ACC112 (cell line): ENCODE data around the gene F7.

ENCODE experiments used
- H2AFZ ChIP-seq: fragments of 200-600 bp; sonication (generic); one replicate; pipeline ENCODE4 v1.6.0; 2017; ENCODE audit warnings: antibody characterized with exemption, low read length; ENCODE audit not compliant: unreplicated experiment
- H3K27ac ChIP-seq: fragments of 200-600 bp; sonication (generic); 2 replicates; pipeline ENCODE4 v1.5.1; 2014; ENCODE audit warnings: low read depth, mild to moderate bottlenecking, antibody characterized with exemption, low read length, moderate library complexity
- H3K27me3 ChIP-seq: fragments of 200-600 bp; sonication (generic); 2 replicates; pipeline ENCODE4 v1.6.1; 2014; ENCODE audit warnings: mild to moderate bottlenecking, antibody characterized with exemption, low read length, moderate library complexity, mixed read lengths; ENCODE audit not compliant: insufficient read depth
- H3K36me3 ChIP-seq: fragments of 200-600 bp; sonication (generic); 2 replicates; pipeline ENCODE4 v1.6.1; 2016; ENCODE audit warnings: mild to moderate bottlenecking, antibody characterized with exemption, low read length, moderate library complexity, mixed read lengths; ENCODE audit not compliant: insufficient read depth
- H3K4me1 ChIP-seq: fragments of 200-600 bp; sonication (generic); one replicate; pipeline ENCODE4 v1.6.1; 2016; ENCODE audit warnings: low read length, mixed read lengths; ENCODE audit not compliant: insufficient read depth, unreplicated experiment, control insufficient read depth
- H3K4me3 ChIP-seq: fragments of 200-600 bp; sonication (generic); 2 replicates; pipeline ENCODE4 v1.5.1; 2014; ENCODE audit warnings: mild to moderate bottlenecking, low read depth, low read length
- H3K79me2 ChIP-seq: fragments of 200-600 bp; sonication (generic); one replicate; pipeline ENCODE4 v1.6.0; 2016; ENCODE audit warnings: low read length; ENCODE audit not compliant: control insufficient read depth, unreplicated experiment, insufficient read depth

Gene F7

DNA sequence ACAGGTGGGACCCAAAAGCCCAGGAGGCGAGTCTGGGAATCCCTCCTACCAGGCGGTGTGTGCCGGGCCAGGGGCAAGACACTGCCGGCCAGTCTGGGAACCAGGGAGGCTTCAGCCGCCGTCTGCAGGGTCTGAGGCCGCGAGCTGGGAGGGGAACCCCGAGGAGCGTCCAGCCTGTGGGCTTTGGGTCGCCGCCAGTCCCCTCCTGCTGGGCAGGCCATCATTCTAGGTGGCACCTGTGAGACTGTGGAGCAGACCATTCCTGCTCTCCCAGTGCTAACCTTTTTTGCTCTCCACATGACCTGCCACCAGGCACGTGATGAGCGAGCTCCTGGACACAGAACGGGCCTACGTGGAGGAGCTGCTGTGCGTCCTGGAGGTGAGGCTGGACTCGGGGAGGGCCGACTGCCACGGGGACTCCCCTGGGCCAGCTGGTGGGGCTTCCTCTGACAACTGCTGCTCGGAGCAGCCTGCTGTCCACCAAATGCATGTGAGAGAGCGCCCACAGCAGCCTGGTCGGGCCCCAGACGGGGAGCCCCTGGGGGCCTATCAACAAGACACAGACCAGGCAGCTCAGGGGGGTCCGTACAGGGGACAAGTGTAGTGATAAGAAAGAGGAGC is 24.6 kb upstream of the F7 start:
- no peaks in the 10 kb centered on the region for H3K79me2 ChIP-seq
- H2AFZ ChIP-seq = no peak overlapping the region
- no peaks in the 10 kb centered on the region for H3K36me3 ChIP-seq
- H3K27ac ChIP-seq = no peak overlapping the region
- H3K4me3 ChIP-seq = no peak overlapping the region
- H3K27me3 ChIP-seq = no peaks in the 10 kb centered on the region
- H3K4me1 ChIP-seq = no peaks in the 10 kb centered on the region

DNA sequence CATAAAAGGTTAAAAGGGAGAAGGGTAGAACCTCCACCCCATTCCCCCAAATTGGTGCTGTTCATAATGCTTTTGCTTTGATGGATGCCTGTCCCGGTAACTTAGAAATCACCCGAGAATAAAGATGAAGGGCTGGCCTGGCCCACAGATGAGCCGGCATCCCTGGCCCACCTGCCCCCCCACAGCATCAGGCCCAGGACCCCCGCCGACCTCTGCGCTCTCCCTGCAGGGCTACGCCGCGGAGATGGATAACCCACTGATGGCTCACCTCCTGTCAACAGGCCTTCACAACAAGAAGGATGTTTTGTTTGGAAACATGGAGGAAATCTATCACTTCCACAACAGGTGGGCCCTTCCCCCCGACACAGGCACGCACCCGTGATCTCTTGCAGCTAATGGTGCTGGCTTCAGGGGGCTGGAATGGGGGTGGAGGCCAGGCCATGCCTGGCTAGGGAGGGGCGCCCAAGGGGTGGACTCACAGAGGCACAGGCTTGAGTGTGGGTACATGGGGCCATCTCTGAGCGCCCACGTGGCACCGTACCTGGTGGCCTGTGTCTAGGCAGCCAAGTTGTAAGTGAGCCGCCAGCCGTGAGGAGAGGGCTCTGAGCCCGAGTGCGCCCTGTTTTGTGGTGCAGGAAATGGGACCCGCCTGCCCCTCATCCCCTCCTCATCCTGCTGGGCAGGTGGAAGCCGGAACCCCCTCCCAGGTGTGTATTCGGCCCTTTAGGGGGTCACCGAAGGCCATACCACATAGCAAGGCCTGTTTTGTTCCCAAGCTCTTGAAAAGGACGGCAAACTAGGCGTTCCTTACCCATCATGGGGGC is 23.2 kb upstream of the F7 start:
- no peaks in the 10 kb centered on the region for H3K36me3 ChIP-seq
- H3K27ac ChIP-seq = no peak overlapping the region
- H2AFZ ChIP-seq = no peak overlapping the region
- H3K79me2 ChIP-seq = no peaks in the 10 kb centered on the region
- no peak overlapping the region for H3K4me3 ChIP-seq
- no peaks in the 10 kb centered on the region for H3K4me1 ChIP-seq
- H3K27me3 ChIP-seq = no peaks in the 10 kb centered on the region

DNA sequence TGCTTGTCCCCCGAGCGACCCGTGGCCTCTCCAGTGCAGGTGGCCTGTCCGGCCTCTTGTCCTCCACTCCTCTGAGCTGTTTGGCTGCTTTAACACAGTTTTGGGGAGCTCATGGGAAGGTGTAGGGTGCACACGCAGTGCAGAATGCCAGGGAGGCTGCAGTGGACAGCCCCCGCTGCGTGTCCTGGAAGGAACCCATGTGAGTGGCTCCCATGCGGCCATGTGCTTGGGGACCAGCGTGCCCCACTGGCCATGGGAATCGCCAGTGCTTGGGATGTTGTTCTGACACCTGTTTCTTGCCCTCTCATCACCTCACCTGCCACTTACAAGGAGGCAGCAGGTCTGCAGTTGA is 22.6 kb upstream of the F7 start:
- Histone ChIP-seq H3K27ac (no peak overlapping the region), H3K4me3 (no peak overlapping the region), H3K27me3 (no peaks in the 10 kb centered on the region), H2AFZ (no peak overlapping the region), H3K4me1 (no peaks in the 10 kb centered on the region), H3K36me3 (no peaks in the 10 kb centered on the region), H3K79me2 (no peaks in the 10 kb centered on the region)

DNA sequence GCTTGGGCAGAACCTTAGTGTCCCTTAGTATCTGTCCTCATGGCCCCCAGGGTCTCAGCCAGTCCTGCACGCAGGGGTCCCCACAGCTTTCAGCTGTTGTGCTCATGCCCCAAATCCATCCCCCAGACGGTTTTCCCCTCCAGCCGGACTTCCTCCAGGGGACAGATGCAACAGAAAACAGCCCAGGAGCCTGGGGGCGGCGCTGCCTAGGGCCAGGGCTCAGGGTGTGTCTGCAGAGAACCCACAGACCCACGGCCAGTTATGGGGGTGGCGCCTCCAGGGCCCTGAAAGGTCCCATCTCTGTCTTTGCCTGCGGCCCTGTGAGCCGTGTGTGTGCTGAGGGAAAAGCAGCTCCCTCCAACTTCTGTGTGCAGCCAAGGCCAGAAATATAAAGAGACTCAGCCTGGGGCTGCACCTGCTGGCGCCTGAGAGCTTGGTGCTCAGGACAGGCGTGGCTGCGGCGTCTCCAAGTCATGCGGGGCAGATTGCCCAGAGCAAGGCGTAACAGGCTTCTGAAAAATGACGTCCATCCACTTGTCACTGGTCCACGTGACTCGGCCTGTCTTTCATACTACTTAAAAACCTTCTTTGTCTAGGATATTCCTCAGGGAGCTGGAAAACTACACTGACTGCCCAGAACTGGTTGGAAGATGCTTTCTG is 22.1 kb upstream of the F7 start:
- H3K4me3 ChIP-seq = no peak overlapping the region
- no peak overlapping the region for H3K27ac ChIP-seq
- no peaks in the 10 kb centered on the region for H3K79me2 ChIP-seq
- H3K36me3 ChIP-seq = no peaks in the 10 kb centered on the region
- H3K27me3 ChIP-seq = no peaks in the 10 kb centered on the region
- no peak overlapping the region for H2AFZ ChIP-seq
- H3K4me1 ChIP-seq = no peaks in the 10 kb centered on the region

DNA sequence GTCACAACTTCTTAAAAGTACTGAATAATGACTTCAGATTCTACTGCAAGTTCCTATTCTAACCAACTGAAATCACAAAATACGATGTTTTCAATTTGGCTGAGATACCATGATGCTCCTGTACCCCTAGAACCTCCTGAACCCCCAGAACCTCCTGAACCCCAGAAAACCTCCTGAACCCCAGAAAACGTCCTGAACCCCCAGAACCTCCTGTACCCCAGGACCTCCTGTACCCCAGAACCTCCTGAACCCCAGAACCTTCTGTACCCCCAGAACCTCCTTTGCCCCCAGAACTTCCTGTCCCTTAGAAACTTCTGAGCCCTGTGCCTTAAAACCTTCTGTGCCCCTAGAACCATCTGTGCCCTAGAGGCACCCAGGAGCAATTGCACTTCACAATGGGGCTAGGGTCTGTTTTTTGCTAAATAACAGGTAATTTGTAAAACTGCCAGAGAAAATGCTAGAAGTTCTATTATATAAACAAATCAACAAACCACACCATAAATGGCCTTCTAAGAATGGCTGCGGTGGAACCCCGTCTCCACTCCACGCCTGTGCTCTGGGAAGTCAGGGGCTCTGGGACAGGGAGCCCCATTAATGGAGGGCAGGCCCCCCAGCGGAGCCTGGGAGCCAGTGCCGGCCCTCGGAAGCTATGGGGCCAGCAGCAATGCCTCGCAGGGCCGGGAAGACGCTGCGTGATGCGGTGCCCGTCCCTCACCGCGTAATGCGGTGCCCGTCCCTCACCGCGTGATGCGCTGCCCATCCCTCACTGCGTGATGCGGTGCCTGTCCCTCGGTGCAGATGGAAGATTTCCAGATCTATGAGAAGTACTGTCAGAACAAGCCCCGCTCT is 21.3 kb upstream of the F7 start:
- H3K27me3 ChIP-seq = no peaks in the 10 kb centered on the region
- H3K27ac ChIP-seq = no peak overlapping the region
- no peaks in the 10 kb centered on the region for H3K36me3 ChIP-seq

DNA sequence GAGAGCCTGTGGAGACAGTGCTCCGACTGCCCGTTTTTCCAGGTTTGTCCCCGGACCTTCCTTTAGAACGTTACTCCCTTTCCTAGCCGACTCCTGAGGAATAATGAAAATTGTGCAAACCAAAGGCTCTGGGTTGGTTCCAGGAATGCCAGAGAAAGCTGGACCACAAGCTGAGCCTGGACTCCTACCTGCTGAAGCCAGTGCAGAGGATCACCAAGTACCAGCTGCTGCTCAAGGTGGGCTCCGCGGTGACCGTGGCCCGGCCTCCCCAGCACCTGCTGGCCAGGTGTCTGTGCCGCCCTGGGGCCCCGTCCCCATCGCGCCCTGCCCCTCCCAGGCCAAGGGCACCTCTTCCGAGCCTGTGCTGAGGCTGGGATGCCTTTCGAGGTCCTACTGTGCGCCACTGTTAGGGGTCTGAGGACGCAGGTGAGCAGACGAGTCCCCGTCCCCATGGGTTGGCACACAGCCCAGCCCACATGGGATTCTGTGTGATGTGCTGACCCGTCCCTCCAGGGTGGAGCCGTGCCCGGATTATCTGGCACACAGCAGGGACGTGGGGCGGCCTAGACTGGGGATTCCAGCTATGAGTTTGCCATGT is 20.5 kb upstream of the F7 start:
- no peak overlapping the region for H2AFZ ChIP-seq
- no peaks in the 10 kb centered on the region for H3K4me1 ChIP-seq
- H3K27me3 ChIP-seq = no peaks in the 10 kb centered on the region
- no peaks in the 10 kb centered on the region for H3K79me2 ChIP-seq
- no peak overlapping the region for H3K27ac ChIP-seq
- no peaks in the 10 kb centered on the region for H3K36me3 ChIP-seq
- H3K4me3 ChIP-seq = no peak overlapping the region

More for the DNA sequence above, 21.3 kb upstream of the F7 start:
- Histone ChIP-seq H3K4me1 (no peaks in the 10 kb centered on the region), H3K79me2 (no peaks in the 10 kb centered on the region), H3K4me3 (no peak overlapping the region), H2AFZ (no peak overlapping the region)

DNA sequence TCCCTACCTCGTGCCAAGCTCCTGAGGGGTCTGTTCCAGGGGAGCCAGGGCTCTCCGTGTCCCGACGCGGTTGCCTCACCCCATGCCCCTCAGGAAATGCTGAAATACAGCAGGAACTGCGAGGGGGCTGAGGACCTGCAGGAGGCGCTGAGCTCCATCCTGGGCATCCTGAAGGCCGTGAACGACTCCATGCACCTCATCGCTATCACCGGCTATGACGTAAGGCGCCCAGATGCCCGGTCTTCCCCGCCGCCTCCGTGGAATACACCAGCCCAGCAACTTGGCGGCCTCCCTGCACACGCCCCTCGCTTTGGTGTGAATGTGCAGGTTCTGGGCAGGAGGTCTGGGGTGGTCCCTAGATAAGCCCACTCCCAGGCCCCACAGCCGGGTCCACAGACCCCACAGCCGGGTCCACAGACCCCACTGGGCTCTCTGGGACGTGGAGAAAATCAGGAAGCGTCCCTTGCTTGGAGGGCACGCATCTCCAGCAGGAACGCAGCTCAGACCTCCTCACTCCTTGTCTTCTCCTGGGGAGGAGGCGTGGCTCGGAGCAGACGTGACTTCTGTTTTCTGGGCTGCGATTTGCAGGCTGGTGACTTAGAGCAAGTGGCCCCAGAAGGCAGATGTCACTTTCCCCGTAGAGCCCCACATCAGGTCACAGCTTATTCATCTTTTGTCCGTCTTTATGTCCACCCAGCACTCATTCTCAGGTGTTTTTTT is 19.4 kb upstream of the F7 start:
- no peaks in the 10 kb centered on the region for H3K79me2 ChIP-seq
- no peaks in the 10 kb centered on the region for H3K4me1 ChIP-seq
- H3K27me3 ChIP-seq = no peaks in the 10 kb centered on the region
- H3K36me3 ChIP-seq = no peaks in the 10 kb centered on the region
- no peak overlapping the region for H3K4me3 ChIP-seq
- no peak overlapping the region for H3K27ac ChIP-seq
- H2AFZ ChIP-seq = no peak overlapping the region

DNA sequence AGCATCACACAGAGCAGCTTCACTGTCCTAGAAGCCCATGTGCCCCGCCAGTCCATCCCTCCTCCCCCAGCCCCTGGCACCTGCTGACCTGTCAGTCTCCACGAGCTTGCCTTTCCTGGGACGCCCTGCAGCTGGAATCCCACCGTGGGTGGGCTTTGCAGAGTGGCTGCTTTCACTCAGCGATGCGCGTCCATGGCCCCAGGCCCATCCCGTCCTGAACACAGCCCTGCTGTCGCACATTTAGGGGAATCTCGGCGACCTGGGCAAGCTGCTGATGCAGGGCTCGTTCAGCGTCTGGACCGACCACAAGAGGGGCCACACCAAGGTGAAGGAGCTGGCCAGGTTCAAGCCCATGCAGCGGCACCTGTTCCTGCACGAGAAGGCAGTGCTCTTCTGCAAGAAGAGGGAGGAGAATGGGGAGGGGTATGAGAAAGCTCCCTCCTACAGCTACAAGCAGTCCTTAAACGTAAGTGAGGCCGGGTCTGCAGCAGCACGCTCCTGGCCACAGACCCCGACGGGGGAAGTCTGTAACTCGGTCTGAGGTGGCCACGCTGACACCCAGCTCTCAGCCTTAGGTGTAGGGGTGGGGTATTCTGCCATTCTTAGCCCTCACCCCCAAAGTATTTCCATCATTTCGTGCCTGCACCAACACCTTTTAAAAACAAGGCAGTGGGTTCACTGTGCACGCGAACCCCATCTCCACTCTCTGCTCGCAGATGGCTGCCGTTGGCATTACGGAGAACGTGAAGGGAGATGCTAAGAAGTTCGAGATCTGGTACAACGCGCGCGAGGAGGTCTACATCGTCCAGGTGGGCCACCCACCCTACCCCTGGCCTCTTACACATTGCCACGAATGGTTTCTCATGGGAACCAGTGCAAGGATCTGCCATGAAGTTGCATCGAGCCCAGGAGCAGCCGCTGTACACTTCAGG is 18.3 kb upstream of the F7 start:
- Histone ChIP-seq H3K36me3 (no peaks in the 10 kb centered on the region), H2AFZ (no peak overlapping the region), H3K79me2 (no peaks in the 10 kb centered on the region), H3K4me3 (no peak overlapping the region), H3K4me1 (no peaks in the 10 kb centered on the region), H3K27me3 (no peaks in the 10 kb centered on the region), H3K27ac (no peak overlapping the region)

DNA sequence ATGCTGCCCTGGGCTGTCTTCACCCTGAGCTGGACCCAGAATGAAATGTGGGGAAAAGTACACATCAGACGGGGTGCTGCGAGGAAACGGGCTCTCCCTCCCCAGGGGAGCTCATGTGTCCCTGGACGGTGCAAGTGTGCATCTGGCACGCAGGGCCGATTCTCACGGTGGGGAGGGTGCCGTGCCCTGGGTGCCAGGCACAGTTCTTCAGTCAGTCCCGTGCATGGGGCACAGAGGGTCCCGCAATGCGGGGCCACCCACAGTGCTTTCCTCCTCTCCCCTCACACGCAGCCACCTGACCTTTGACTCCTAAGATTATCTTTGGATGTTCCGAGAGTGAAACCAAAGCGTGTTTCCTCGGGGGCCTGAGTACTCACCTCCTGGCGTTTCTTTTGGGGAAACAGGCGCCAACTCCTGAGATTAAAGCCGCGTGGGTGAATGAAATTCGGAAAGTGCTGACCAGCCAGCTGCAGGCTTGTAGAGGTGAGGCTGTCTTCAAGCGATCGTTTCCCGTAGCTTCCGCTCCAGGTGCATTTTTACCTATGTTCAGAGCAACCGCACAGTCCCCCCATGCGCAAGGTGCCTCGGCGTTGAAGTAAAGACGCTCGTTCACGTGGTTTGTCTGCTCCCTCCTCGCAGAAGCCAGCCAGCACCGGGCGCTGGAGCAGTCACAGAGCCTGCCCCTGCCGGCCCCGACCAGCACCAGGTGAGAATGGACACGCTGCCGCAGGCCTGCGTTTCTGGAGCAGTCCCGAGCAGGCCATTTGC is 17.5 kb upstream of the F7 start:
- Histone ChIP-seq H3K79me2 (no peaks in the 10 kb centered on the region), H2AFZ (no peak overlapping the region), H3K27me3 (no peaks in the 10 kb centered on the region), H3K27ac (no peak overlapping the region), H3K4me1 (no peaks in the 10 kb centered on the region), H3K4me3 (no peak overlapping the region), H3K36me3 (no peaks in the 10 kb centered on the region)
